GM19438 (cell line): ENCODE data around the gene FGFRL1.

Experiments used
- ATAC-seq: cut with Tn5 transposase; IDR thresholded peaks from one replicate; pipeline ENCODE4 v1.9.1; 2021; ENCODE audit warnings: low read depth; ENCODE audit not compliant: unreplicated experiment

FGFRL1 gene

DNA sequence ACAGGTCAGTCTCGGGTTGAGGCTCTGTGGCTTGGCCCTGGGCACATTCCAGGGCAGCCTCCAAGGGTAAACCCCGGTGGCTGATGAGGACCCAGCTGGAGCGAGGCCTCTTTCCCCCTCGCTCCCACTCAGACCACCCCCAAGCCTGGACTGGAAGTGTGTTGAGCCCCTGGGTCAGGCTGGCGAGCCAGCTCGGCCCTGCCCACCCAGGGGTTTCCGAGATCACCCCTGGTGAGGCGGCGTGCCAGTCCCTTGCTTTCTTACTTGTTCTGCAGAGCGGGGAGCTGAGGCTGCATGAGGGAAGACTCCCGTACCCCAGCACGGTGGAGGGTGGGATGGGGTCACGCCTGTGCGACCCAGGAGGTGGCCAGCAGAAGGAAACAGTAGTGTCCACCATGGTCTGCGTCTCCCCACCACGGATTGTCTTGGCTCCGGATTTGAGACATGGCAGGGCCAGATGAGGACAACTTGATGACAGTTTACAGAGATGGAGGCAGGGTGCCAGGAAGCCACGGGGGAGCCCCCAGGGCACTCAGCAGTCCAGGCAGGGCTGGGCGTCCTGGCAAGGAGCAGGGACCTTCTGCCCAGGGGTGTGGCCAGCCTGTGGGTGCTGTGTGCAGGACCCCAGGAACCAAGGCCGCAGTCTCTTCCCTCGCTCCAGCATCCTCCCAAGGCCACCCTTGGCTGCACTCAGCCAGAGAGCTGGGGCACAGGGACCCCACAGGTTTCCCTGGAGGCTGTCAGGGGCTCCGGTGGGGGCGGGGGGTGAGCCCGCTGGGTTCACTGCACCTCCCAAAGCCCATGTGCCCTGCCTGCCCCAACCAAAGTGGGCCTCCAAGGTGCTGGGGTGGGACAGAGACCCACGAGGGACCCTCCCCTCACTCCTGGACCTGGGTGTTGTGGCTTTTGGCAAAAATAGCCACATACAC is 6.6 kb upstream of the FGFRL1 start:
- no peak for ATAC-seq

DNA sequence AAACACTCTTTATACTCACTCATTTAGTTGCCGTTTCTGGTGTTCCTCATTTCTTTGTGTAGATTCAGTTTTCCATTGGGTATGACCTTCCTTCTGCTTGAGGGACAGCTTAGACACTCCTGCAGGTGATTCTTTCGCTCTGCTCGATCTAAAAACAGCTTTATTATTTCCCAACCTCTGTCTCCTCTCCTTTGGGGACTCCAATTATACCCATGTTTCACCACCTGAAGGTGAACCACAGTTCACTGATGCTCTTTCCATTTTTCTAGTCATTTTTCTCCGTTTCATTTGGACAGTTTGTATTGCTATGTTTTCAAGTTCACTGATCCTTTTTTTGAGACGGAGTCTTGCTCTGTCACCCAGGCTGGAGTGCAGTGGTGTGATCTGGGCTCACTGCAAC is 4.6 kb upstream of the FGFRL1 start:
- ATAC-seq, result no peak

DNA sequence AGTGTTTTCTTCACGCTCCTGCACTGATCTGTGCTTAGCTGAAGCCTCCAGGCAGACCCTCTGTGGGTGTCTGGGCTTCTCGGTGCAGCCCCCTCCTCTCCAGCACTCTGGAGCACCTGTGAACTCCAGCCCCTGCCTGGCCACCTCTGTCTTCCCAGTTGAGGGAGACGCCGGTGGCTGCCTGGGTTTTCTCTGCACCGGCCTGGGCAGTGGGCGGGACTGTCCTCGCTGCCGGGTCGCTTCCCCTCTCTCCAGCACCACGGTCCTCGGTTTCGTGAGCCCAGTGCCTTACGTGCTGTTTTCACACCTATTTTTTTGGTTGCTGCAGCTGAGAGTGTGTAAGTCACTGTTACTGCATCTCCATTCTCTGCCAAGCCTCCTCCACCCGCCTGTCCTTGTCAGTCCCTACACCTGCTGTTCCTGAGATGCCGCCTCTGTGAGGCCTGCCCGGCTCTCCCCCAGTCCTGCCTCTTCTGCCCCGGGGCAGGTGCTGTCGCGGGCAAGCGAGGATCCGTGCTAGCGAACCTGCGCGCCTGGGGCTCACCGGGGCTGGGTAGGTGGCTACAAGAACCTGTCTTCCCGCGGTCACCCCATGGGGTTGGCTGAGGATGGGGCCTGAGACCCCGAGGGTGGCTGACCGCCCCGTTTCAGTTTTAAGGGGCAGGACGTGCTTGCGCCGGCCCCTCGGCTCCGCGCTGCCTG is 2.4 kb upstream of the FGFRL1 start:
- ATAC-seq, result no peak

DNA sequence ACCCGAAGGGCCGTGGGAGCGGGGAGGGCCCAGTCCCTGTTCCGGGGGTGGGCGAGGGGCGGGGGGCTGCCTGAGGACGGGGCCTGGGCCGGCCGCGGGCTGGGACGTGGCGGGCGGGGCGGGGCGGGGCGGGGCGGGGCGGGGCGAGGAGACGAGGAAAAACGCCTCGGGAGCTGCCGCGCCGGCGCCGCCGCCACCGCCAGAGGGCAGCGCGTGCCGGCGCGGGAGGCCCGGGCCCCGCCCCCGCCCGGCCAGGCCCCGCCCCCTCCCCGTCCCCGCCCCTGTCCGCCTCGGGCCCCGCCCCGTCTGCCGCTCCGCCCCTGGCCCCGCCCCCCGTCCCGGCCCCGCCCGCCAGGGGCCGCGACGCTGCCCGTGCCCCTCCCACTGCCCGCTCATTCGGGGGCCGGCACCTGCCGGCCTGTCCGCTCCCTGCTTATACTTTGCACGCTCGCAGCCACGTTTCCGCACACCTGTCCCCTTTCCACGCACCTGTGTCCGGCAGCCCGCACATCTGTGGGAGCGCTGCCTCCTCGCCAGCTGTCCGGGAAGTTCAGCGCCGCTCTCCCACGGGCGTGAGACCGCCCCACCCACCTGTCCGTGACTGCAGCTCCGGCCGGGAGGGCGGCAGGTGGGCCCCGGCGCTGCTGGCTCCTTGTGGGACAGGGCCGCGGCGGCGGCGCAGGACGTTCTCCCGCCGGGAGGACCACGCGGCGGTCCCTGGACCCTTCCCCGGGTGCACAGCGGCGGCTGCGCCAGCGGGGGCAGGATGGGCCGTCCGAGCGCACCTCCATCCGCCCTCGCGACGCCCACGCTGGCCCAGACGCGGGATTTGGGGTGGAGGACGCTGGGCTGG is 1.7 kb upstream of the FGFRL1 start:
- ATAC-seq, result peak; percentile 45

DNA sequence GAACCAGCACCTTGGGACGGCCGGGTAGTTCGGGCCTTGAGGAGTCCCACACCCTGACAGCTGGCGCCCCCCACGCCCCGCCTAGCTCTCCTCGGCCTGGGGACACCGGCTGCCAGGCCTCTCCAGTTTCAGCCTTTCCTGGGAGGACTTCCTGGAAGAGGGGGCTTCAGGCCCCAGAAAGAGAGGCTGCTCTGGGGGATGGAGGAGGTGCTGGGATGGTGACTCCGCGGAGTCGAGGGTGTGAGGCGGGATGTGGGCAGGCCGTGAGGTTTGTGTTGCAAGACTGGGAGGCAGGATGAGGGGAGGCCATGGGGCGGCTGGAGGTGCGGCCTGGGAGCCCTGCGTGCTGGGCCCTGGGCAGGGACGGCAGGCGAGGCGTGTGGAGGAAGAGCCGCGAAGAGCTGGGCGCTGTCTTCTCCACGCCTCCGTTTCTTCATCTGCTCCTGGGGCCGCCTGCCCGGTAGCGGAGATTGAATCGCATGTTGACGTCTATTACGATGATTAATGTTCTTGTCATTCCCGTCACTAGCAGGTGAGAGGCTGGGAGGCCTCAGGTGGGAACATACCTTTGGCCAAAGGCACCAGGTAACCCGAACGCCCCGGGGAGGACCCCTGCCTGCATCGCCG is 918 bp upstream of the FGFRL1 start:
- peak; percentile 3 for ATAC-seq

DNA sequence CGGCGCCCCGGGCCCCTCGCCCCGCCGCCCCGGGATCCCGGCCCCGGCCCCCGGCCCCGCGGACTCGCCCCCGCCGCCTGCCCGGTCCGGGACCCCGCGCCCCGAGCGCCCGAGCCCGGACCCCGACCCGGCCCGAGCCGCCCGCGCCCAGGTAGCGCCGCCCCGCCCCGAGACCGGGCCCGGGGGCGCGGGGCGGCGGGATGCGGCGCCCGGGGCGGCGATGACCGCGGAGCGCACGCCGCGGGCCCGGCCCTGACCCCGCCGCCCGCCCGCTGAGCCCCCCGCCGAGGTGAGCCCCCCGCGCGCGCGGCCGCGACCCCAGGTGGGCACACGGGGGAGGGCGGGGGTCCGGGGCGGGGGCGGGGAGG is 224 bp downstream of the FGFRL1 start:
- ATAC-seq, result no peak

DNA sequence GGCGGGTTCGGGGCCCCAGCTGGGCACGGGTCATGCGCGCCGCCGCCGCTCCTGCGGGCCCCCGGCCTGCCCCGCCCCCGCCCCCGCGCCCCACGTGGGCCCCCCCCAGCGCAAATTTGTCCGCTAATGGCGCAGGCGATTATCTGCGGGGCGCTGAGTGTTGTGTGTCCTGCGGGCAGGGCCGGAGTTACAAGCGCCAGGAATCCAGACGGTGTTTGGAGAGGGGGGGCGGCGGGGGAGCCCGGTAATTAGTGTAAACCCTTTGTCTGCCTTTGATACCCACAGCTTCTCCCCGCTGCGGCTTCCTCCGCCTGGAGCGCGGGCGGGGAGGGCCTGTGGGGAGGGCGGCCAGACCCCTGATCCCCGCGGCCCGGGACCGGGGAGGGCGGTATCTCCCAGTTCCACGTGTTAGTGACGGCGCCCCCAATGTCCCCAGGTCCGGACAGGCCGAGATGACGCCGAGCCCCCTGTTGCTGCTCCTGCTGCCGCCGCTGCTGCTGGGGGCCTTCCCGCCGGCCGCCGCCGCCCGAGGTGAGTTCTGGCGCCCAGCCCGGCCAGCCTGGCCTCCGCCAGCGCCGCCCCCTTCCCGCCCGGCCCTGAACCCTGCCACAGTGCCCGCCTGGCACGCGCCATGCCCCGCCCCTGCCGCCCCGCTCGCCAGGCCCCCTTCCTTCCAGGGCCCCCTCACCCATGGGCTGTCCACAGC is 761 bp downstream of the FGFRL1 start:
- no peak for ATAC-seq

DNA sequence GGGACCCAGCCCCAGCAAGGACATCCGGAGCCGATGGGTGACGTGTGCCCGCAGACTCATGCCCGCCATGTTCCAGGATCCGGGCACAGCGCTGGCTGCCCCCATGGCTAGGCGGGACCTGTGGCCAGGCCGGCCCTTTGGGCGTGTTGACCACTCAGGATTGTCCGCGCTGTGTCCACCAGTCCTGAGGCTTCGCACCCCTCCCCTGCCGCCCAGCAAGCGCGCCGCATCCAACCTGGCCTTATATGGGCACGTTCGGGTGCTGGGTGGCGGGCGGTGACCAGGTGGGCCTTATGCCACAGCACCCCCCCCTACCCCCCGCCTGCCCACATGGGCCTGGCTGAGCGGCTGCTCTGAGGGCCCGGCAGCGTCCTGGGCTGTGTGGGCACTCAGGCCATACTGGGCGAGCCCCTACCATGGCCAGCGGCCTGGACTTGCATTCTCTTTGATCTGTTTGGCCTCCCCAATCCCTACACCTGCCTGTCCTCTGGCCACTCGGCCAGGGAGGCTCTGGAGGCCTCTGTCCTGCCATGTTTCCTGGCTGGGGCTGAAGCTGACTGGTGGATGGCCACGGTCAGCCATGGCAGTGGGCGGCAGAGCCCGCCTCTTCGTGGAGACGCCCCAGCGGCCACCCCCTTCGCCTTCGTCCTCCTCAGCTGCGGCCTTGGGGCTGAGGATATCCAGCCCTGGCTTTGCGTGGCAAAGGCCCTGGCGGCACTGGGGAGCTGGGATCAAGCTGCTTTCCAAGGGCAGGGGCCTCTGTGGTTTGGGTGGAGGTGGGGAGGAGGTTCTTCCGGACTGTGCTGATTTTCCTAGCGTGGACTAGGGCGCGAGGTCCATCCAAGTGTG is 2.0 kb downstream of the FGFRL1 start:
- ATAC-seq, result no peak

DNA sequence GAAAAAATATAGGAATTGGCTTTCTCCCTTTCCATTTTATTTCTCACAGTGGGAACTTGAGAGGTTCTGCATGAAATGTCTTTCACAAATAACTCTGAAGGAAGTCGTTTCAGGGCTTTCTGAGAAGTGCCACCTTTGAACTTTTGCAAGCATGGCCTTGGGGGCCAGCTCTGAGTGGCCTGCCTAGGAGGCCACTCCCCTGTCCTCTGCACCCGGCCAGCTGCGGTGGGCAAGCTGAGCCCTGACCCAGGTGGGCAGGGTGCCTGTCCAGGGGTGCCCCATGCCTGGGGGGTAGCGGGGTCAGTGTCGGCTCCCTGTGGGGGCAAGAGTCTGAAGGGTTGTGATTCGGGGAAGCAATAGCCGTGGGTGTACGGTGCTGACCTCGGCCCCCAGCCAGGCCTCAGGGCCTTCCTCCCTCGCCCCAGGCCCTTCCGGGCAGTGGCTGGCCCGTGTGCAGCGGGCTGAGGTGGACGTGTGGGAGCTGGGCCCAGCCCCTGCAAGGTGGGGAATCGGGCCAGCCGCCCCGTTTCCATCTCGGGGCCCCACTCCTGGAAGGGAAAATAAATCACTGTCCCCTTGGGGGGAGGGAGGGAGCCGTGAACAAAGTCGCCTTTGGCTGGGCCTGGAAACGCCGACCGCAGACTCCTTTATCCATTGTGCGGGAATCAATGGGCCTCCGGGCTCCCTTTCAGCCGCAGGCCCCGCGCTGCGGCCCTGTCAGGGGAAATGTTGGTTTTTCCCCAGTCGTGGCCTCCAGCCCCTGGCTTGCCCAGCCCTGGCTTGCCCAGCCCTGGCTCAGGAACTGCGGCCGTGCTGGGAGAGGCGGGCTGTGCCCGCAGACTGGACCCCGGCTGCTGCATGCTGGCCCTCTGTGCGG is 3.1 kb downstream of the FGFRL1 start:
- no peak for ATAC-seq

DNA sequence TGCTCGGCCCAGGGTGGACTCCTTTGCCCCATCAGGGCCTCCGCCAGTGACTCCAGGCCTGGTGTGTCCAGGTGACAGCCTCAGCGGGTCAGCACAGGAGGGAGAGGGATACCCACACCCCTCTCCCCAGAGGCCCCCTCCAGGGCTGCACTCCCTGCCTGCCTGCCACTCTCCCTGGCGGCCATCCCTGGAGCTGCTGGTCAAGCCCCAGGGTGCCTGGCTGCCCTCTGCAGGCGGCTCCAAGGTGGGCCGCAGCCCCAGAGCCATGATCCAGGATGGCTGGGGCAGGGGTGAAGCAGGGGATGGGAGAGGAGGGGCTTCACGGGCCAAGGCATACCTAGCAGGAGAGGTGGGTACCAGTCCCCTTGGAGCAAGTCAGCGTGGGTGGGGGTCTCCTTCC is 3.8 kb downstream of the FGFRL1 start:
- no peak for ATAC-seq

DNA sequence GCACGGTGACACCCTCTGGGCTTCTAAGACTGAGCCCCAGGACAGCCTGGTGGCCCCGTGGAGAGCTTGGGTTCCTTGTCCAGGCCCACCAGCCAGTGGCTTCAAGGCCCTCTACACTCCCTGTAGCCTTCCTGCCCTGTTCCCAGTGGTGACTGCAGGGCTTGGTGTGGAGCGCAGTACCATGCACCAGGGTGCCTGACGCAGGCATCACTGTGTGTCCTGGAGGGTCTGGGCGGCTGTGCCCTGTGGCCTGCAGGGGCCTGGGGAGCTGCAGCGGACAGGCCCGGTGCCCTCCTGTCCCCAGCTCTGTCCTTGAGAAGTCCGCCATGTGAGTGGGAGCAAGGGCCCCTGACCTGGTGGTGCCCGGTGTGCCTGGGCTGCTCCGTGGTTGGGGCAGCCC is 4.3 kb downstream of the FGFRL1 start:
- ATAC-seq, result no peak

DNA sequence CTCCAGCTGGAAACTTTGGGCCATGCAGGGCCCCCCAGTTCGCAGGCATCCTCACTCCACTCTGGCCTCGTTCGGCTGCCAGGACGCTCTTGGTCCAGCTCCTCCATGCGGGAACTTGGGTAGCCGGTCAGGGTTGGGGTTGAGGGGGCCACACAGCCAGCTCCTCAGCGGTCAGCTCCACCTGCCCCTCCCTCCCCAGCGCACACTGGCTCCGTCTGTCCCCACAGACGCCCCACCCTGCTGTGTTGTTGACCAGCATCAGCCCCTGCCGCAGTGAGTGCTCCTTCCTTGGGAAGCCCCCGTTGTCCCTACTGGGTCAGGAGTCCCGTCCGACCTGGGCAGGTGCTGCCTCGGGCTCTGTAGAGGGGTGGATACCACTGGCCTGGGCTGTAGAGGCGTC is 5.8 kb downstream of the FGFRL1 start:
- ATAC-seq, result no peak

DNA sequence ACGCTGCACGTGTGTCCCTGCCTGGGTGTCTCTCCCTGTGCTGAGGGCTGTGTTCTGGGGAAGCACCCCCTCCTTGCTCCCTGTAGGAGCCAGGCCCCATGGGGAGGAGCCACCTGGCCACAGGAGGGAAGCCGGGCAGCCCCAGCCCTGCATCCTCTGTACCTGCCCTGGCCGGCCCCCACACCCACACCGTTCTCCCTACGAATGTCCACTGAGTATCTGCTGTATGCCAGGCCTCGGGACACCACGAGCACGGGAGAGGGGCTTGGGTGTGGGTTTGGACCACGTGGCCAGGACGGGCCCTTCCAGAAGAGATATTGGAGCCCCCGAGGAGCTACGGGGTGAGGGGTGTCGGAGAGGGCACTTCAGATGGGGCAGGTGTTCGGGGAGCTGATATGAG is 6.3 kb downstream of the FGFRL1 start:
- ATAC-seq, result no peak

DNA sequence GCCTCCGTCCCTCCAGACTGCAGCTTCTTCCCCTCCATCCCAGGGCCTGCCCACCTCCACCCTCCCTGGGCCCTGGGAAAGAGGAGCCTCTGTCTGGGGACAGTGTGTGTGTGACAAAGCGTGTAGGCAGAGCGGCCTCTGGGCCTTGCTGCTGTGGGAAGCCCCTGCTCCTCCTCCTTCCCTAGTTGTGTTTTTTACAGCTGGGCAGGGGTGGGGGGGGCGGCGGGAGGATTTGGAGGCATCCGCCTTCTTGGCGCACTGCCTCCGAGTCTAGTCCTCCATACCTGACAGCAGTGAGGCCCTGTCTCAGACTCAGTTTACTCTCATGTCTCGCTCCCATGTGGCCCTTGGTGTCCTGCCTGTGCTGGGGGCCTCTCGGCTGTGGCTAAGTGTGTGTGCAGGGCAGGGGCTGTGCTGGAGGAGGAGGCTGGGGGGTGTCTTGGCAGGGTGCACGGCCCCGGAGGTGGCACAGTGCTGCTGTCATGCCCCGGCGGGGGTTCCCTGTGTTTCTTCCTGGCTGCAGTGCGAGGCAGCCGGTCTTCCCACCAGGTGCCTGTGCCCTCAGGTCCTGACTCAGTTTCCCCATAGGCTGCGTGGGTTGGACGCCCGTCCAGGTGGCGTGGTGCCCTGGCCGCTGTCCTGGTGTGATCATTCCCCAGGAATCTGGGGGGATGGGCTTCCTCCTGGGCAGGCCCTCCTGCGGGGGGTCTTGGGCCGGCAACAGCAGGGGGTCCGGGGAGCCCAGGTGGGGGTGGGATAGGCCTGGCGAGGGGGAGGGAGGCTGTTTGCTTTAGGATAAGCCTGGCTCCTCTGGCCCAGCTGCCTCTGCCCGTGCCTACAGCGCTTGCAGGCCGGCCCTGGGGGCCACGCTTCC is 7.0 kb downstream of the FGFRL1 start:
- ATAC-seq, result no peak

DNA sequence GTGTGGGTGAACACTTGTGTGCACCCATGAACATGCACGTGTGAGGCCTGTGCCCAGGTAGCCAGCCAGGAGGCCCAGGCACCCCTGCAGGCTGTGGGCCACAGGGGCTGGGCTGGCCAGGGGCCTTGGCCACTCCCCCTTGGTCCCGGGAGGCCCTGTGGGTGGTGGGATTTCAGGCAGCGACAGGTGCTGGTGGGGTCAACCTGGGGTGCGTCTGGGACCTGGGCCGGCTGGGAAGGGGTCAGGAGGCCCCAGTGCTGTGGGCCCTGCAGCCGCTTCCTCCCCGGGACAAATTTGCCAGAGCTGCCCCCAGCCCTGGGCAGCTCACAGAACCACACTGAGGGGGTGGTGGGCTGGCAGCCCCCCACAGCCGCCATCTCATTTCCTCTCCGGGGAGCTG is 7.9 kb downstream of the FGFRL1 start:
- ATAC-seq, result no peak

DNA sequence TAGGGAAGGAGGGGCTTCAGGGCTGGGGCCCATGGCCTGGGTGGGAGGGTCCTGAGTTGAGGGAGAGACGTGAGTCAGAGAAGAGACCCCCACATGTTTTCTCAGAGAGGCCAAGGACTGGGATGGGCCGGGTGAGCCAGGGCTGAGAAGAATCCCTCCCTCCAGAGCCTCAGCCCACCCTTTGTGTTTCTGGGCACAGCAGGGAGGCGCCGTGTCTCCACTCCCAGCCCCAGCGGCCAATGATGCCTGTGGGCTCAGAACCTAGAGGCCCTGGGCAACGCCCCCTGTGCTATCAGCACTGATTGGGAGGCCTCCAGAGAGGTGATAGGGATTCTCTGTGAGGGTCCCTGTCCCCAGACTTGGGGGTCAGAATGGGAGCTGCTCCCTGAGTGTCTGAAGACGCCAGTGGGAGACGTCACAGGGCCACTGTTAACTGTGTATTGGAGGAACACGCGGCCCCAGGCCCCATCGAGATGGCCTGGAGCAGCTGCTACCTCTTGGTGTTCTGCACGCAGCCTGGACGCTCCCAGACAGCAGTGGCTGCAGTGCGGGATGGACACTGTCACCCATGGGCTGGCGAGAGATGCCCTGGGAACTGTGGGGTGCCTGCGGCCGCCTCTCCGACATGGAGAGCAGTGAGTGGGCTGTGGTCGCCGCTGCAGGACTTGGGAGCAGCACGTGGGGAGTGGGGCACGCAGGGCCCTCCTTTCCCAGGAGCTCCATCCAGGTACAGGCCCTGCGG is 8.5 kb downstream of the FGFRL1 start:
- no peak for ATAC-seq
